ENCODE measurements around the gene SNCA.

DNA sequence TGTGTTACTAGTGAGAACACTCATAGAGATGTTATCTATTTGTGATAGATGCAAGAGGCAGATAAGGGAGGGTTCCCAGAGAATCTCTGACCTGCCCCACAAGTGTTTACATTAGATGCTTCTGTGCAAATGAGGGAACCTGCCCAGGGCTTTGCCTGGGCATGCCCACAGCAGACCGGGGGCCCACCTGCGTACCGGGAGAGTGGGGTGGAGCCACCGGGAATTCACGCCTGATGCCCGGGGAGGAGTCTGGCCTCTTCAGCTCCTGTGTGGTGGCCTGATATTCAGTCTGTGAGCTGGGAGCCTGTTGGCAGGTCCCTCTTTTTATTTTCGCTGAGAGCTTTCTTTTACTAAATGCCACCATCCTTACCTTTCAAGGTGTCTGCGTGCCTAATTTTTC, 155.7 kb downstream of the SNCA start:
- TF ChIP-seq POLR2A (IDR thresholded peaks at IDR 0.05), result no peak
- TF ChIP-seq, protein P1, sequence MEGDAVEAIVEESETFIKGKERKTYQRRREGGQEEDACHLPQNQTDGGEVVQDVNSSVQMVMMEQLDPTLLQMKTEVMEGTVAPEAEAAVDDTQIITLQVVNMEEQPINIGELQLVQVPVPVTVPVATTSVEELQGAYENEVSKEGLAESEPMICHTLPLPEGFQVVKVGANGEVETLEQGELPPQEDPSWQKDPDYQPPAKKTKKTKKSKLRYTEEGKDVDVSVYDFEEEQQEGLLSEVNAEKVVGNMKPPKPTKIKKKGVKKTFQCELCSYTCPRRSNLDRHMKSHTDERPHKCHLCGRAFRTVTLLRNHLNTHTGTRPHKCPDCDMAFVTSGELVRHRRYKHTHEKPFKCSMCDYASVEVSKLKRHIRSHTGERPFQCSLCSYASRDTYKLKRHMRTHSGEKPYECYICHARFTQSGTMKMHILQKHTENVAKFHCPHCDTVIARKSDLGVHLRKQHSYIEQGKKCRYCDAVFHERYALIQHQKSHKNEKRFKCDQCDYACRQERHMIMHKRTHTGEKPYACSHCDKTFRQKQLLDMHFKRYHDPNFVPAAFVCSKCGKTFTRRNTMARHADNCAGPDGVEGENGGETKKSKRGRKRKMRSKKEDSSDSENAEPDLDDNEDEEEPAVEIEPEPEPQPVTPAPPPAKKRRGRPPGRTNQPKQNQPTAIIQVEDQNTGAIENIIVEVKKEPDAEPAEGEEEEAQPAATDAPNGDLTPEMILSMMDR (IDR thresholded peaks at IDR 0.05), result no peak
